HG03196 (cell line): ENCODE data around the gene MARCHF4.

Experiments used
- ATAC-seq: cut with Tn5 transposase; IDR thresholded peaks from one replicate; pipeline ENCODE4 v1.9.1; 2021; ENCODE audit not compliant: unreplicated experiment

The MARCHF4 gene, protein sequence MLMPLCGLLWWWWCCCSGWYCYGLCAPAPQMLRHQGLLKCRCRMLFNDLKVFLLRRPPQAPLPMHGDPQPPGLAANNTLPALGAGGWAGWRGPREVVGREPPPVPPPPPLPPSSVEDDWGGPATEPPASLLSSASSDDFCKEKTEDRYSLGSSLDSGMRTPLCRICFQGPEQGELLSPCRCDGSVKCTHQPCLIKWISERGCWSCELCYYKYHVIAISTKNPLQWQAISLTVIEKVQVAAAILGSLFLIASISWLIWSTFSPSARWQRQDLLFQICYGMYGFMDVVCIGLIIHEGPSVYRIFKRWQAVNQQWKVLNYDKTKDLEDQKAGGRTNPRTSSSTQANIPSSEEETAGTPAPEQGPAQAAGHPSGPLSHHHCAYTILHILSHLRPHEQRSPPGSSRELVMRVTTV

DNA sequence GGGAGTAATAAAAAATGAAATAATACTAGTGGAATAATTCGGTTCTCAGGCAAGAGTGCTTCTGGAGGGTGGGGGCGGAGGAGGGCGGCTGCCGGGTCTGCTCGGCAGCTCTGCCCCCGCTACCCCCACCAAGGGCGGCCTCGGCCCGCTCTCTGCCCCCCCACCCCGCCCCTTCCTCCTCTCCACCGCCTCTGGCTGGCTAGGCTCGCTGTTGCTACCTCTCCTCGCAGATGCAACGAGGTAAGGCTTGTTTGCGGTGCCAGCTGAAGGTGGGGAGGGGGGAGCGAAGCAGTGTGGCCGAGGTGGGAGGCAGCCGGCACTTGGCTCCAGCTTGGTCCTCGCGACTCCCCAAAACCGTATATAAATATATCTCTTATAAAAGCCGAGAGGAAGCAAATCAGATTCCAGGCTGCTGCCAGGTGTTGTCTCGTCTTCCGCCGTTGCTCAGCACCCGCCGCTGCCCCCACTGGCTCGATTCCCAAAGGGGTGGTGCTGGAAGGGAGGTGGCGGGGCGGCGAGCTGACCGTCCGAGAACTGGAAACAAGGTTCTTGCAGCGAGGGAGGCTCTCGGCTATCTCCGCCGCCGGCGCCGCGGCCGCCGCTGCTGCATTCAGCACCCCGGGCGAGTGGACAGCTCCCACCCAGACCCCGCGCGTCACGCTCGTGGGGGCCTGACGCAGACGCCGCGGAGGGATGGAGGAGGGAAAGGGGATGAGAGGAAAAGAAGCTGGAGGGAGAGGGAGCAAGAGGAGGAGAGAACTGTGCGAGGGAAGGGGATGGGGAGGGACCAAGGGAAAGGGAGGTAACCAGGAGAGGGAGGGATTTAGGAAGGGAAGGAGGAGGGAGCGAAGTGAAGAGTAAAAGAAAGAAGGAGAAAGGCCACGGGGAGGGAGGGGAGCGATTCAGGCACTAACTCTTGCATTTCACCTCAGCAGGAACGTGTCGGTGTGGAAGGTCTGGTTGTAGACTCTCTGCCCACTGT, at the start of gene MARCHF4:
Gene MARCHF4, minus strand, starts transcription at position 763 of the 982 bp plus-strand sequence. CDS start 2,223 bp downstream, outside the sequence.
- ATAC-seq: no peak

- no peak for ATAC-seq
Measured at GRCh38 chr2:216420367-216421101, 48.3 kb upstream of the MARCHF4 start.

DNA sequence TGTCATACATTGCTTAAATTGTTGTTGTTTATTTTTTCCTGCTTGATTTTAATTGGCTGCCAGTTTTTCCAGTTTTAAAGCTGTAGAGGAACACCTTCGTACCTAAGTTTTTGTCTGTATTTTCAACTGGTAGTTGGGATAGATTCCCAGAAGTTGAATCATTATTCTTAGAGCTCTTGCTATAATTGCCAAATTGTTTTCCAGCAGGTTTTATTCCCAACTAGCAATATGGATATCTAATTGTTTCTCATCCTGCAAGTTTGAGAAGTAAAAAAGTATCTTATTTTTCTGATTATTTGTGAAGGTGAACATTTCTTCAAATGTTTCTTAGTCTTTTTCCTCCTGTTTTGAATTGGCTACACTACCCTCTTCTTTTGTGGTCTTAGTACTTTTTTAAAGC, 46.7 kb upstream of the MARCHF4 start:
- no peak for ATAC-seq

DNA sequence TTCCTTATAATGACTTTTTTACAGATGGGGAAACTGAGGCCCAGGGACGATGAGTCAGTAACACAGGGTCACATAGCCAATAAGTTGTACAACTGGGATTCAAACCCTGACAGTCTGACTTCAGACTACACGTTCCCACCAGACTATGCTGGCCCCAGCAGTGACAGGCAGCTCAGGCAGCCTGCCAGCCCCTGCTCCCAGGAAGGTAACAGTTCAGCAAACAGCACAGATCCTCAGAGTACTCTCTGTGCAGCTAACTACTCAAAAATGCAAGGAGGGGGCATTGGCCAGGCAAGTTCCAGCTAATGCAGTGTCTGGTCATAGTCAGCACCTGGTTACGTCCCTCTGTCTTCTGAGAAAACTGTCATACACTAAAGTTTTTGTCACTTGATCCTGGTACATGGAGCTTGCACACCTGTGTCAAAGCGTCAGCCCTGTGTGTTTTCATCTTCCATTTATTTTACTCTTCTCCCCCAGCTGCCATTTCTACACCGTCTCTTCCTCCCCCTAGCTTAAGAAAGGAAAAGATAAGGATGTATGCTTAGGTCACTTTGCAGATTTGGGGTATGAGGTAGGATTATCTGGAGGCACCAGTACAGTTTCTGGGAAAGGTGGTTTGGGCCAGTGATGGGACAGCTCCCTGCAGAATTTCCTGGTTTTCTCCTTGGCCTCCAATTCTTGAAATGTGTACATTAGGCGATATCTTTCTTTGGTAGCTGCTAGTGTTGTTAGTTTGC, 44.5 kb upstream of the MARCHF4 start:
- ATAC-seq: no peak

DNA sequence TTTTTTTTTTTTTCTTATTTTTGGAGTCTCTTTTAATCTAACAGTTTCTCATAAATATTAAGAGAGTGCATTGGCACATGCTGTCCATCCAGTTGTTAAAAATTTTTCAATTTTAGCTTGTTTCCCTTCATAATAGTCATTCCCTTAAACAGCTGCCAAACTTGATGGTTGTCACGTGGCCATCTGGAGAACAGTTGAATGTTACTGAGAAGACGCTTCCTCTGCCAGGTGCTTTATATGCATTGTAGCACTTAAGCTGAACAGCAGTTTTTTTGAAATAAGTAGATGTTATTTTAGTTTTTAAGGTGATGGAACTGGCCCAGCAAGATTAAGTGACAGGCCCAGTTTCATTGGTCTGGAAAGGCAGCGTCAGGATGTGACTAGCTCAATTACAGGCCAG, 43.3 kb upstream of the MARCHF4 start:
- ATAC-seq: no peak

GRCh38 chr2:216414772-216415319, 42.6 kb upstream of the MARCHF4 start:
- no peak for ATAC-seq

DNA sequence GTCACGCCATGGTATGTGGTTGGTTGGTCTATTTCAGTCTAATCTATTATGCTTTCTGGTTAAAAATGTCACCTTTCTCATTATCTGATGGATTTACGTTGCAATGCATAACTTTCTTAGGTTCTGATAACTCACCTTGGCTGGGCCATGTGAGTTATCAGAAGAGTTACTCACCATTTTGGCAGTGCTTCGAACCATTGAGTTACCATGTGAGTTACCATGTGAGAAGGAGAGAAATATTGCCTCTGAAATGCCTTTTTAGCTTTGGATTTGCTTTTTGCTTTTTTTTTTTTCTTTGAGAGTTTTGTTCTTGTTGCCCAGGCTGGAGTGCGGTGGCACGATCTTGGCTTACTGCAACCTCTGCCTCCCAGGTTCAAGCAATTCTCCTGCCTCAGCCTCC, 41.6 kb upstream of the MARCHF4 start:
- ATAC-seq: no peak

DNA sequence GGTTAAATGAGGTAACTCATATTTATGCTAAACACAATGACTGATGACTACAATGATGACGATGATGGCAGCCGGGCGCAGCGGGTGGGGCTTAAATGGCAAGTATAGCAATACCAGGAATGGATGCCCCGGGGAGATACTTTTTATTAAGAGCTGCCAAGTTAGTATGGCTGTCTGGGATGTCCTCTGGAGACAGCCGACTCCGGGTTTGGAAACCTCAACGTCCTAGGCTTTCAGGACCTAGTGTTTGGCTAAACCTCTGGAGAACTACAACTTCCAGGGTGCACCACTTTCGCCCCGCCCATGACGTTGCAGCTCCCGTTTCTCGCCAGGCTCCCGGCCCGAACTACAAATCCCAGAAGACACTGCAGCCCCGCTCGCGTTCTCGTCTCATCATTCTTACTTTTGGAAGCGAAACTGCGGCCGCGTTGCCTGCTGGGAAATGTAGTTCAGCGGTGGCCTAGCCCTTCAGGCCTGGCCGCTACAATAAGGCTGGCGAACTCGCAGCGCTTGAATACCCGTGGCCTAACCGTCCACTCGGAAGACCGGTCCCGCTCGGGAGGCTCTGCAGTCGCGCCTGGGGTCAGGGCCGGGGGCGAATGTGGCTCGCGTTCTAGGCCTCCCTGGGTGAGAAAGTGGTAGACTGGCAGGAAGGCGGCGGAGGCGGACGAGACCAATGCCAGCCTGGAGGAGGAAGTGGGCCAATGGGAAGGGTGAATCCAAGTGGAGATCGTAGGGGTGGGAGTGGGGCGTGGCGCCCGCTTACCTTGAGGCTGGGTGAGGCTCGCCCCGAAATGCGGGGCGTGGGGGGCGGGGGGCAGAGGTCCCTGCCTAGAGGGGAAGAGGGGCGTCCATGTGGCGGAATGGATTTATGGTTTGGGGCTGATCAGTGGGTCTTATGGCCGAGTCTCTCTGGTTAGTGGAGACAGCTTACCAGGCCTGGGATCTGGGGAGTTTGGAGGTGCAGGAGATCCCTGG, 40.0 kb upstream of the MARCHF4 start, which contains the start of gene SMARCAL1:
Gene SMARCAL1, plus strand, starts transcription at position 463 of the 978 bp plus-strand sequence. CDS start 2,221 bp downstream, outside the sequence.
- peak; percentile 93 for ATAC-seq

GRCh38 chr2:216410550-216410949, 38.3 kb upstream of the MARCHF4 start:
- ATAC-seq: no peak

DNA sequence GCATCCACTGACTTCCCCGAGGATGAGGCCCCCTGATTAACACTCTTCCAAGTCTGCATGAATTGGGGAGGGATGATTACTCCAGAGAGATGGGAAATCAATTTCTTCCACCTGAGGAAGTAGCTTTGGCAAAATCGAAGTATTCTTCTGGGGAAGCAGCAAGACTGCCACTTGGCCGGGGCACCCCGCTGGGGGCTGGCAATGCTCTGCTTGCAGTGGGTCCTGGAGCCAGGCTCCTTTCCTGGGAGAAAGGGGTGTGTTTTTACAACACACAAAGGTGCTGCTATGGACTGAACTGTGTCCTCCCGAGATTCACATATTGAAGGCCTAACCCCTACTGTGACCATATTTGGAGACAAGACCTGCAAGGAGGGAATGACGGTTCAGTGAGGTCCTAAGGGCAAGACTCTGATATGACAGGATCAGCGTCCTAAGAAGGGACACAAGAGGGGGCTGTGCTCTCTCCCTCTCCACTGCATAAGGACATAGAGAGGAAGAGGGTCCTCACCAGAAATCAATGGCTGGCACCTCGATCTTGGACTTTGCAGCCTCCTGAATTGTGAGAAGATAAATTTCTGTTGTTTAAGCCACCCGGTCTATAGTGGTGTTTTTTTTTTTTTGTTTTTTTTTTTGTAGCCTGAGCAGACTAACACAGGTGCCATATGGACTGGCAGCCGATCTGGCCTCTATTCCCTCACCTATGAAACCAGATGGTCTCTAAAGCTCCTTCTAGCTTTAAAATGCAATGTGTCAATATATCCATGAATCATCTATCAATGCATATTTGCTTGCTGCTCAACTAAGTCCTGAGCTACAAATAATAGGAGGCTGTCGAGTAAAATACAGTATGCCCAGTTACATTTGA, 36.4 kb upstream of the MARCHF4 start:
- no peak for ATAC-seq

DNA sequence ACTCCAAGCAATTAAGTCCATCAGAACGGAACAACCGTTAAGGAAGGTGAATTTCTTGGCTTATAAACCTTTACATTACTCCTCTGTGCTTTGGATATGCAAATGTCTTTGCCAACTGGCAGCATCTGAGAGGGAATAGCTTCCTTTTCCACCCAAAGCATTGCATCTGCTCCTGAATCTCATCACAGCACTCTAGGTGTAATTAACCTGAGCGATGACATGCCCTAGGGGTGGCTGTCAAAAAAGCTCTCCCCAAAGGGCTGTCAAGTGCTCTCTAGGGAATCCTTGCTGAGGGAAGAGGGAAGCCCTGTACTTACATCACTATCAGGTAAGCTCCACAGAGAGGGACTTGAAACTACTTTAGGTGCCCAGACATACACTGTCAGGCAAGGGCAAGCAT, 34.5 kb upstream of the MARCHF4 start:
- no peak for ATAC-seq

GRCh38 chr2:216405588-216405987, 33.3 kb upstream of the MARCHF4 start:
- ATAC-seq: no peak

GRCh38 chr2:216404010-216404618, 31.8 kb upstream of the MARCHF4 start:
- no peak for ATAC-seq

- ATAC-seq: no peak
Measured at GRCh38 chr2:216402751-216403150, 30.5 kb upstream of the MARCHF4 start.

- no peak for ATAC-seq
Measured at GRCh38 chr2:216399621-216400020, 27.3 kb upstream of the MARCHF4 start.

- ATAC-seq: no peak
Measured at GRCh38 chr2:216394881-216395280, 22.6 kb upstream of the MARCHF4 start.
